NT2/D1 (cell line): ENCODE results near the gene SMR3B.

ENCODE experiments used
- SUZ12 ChIP-seq: IDR thresholded peaks from 2 replicates; pipeline ENCODE4 v1.6.1; 2011; ENCODE audit not compliant: insufficient read length, insufficient read depth; ENCODE audit errors: extremely low read depth
- YY1 ChIP-seq: IDR thresholded peaks from 2 replicates; pipeline ENCODE4 v1.6.1; 2011; ENCODE audit not compliant: insufficient read length, insufficient read depth
- ZNF274 ChIP-seq: IDR thresholded peaks from 2 replicates; pipeline ENCODE4 v1.6.1; 2011; ENCODE audit warnings: mild to moderate bottlenecking, low read depth, low read length

- no peak for TF ChIP-seq ZNF274
- no peak for TF ChIP-seq SUZ12
- no peak for TF ChIP-seq YY1
These were observed 45.0 kb upstream of the SMR3B start for GRCh38 chr4:70337886-70338420.
